CD14-positive monocyte (primary cell): ENCODE measurements around the gene PCNT. TPM values are rescaled to one million over a fixed set of nuclear protein-coding genes. Genes with fewer than 3 reads are reported as not detected.
A peak's percentile ranks its signal among the peaks of the same experiment; 100 is the strongest.

Experiments used
- DNase-seq, 3 donors: peaks; one replicate each; pipeline ENCODE4 v3.0.0-alpha.2; 2011 to 2022
- H2AFZ ChIP-seq: 2 replicates; pipeline ENCODE4 v1.6.0; 2012; ENCODE audit warnings: mild to moderate bottlenecking, low read depth, low read length, inconsistent platforms; ENCODE audit not compliant: insufficient read depth, poor library complexity, severe bottlenecking
- H3K27ac ChIP-seq, 2 donors: 1 replicate in 1 of 2; 2 replicates in 1 of 2; pipeline ENCODE4 v1.5.1; 2012 to 2013; ENCODE audit warnings: low read length in 2 of 2, control low read depth in 1 of 2, inconsistent platforms in 1 of 2, low read depth in 1 of 2, mild to moderate bottlenecking in 1 of 2
- H3K27me3 ChIP-seq, 2 donors: one replicate each; pipeline versions ENCODE4 v1.6.0 to v1.6.1; 2011 to 2013; ENCODE audit warnings: low read length in 2 of 2; ENCODE audit not compliant: control insufficient read depth in 2 of 2, insufficient read depth in 2 of 2
- H3K36me3 ChIP-seq, 2 donors: replicated peaks in 1 of 2; 1 replicate in 1 of 2; 2 replicates in 1 of 2; pipeline versions ENCODE4 v1.5.1 to v1.6.1; 2012 to 2013; ENCODE audit warnings: low read length in 2 of 2, control low read depth in 1 of 2, inconsistent platforms in 1 of 2, mild to moderate bottlenecking in 1 of 2; ENCODE audit not compliant: insufficient read depth in 2 of 2, control insufficient read depth in 1 of 2
- H3K4me1 ChIP-seq, 2 donors: 1 replicate in 1 of 2; 2 replicates in 1 of 2; pipeline versions ENCODE4 v1.5.1 to v1.6.1; 2012 to 2013; ENCODE audit warnings: low read length in 2 of 2, control low read depth in 1 of 2, inconsistent platforms in 1 of 2, mild to moderate bottlenecking in 1 of 2, moderate library complexity in 1 of 2; ENCODE audit not compliant: insufficient read depth in 2 of 2, control insufficient read depth in 1 of 2
- H3K4me2 ChIP-seq: replicated peaks from 2 replicates; pipeline ENCODE3; 2012; ENCODE audit warnings: low read length, moderate library complexity, mild to moderate bottlenecking; ENCODE audit not compliant: poor library complexity, severe bottlenecking; ENCODE audit errors: extremely low read depth
- H3K4me3 ChIP-seq, 3 experiments: fragments of 200-600 bp in 1 of 3; sonication (generic) in 1 of 3; replicated peaks in 1 of 3; 1 replicate in 2 of 3; 2 replicates in 1 of 3; pipeline ENCODE4 v1.5.1; 2011 to 2013; ENCODE audit warnings: low read length in 3 of 3, mild to moderate bottlenecking in 3 of 3, control low read depth in 2 of 3, low read depth in 2 of 3, inconsistent platforms in 1 of 3, moderate library complexity in 1 of 3
- H3K79me2 ChIP-seq: 2 replicates; pipeline ENCODE4 v1.6.0; 2012; ENCODE audit warnings: mild to moderate bottlenecking, control low read depth, inconsistent platforms, low read length, moderate library complexity; ENCODE audit not compliant: insufficient read depth
- H3K9ac ChIP-seq: 2 replicates; pipeline ENCODE4 v1.6.0; 2017; ENCODE audit warnings: low read length, mild to moderate bottlenecking; ENCODE audit not compliant: insufficient read depth, poor library complexity, severe bottlenecking
- H3K9me3 ChIP-seq, 2 donors: replicated peaks in 1 of 2; 1 replicate in 1 of 2; 2 replicates in 1 of 2; pipeline versions ENCODE4 v1.5.1 to v1.6.1; 2012 to 2013; ENCODE audit warnings: low read length in 2 of 2, control low read depth in 1 of 2; ENCODE audit not compliant: control insufficient read depth in 1 of 2, insufficient read depth in 1 of 2
- H4K20me1 ChIP-seq: 2 replicates; pipeline ENCODE4 v1.6.0; 2012; ENCODE audit warnings: mild to moderate bottlenecking, low read length, control low read depth, moderate library complexity; ENCODE audit not compliant: insufficient read depth
- H3K27ac Mint-ChIP-seq, 7 donors: one replicate each; pipeline ENCODE4 v1.8.0; 2020; ENCODE audit warnings: mild to moderate bottlenecking in 7 of 7, mixed read lengths in 7 of 7, moderate library complexity in 6 of 7, inconsistent platforms in 2 of 7
- H3K27me3 Mint-ChIP-seq, 3 donors: one replicate each; pipeline ENCODE4 v1.8.0; 2021 to 2022; ENCODE audit warnings: low read depth in 3 of 3, mild to moderate bottlenecking in 3 of 3, mixed read lengths in 3 of 3, moderate library complexity in 3 of 3, inconsistent platforms in 1 of 3
- H3K36me3 Mint-ChIP-seq, 2 donors: one replicate each; pipeline ENCODE4 v1.8.0; 2020; ENCODE audit warnings: mixed read lengths in 2 of 2, inconsistent platforms in 1 of 2, mild to moderate bottlenecking in 1 of 2
- H3K4me1 Mint-ChIP-seq: one replicate; pipeline ENCODE4 v1.8.0; 2020; ENCODE audit warnings: mild to moderate bottlenecking, mixed read lengths
- H3K4me3 Mint-ChIP-seq, 2 donors: one replicate each; pipeline ENCODE4 v1.8.0; 2020; ENCODE audit warnings: mild to moderate bottlenecking in 2 of 2, mixed read lengths in 2 of 2, moderate library complexity in 1 of 2
- H3K9me3 Mint-ChIP-seq, 7 donors: one replicate each; pipeline ENCODE4 v1.8.0; 2020 to 2022; ENCODE audit warnings: mixed read lengths in 7 of 7, mild to moderate bottlenecking in 6 of 7, moderate library complexity in 6 of 7, inconsistent platforms in 2 of 7
- CTCF ChIP-seq: fragments of 200-600 bp; IDR thresholded peaks from one replicate; pipeline ENCODE4 v1.8.0; 2022; ENCODE audit warnings: antibody characterized with exemption, mild to moderate bottlenecking
- WGBS: methylation state at CpG from one replicate; pipeline ENCODE4 v1.1.5; 2013; ENCODE audit warnings: missing lambda C conversion rate; ENCODE audit not compliant: insufficient coverage; 5-methylcytosine and 5-hydroxymethylcytosine counted together
- intact Hi-C, 2 donors: fragments of 100-400 bp; cut with micrococcal nuclease; formaldehyde crosslinking; loops; one replicate each; pipeline versions ENCODE4 v1.15.0 to v1.15.1; 2023
- polyA plus RNA-seq, 3 donors: library from polyadenylated mRNA; depleted of rRNA in 1 of 3; unstranded in 2 of 3; stranded (reverse) in 1 of 3; fragments of 300-500 nt in 2 of 3; fragments of >200 nt in 1 of 3; fragmentation: Illumina TruSeq in 2 of 3; gene quantifications; 1 replicate in 2 of 3; 2 replicates in 1 of 3; pipeline ENCODE4 v1.2.3, GENCODE V29; 2012 to 2021

The PCNT gene
- polyA plus RNA-seq, 3 donors = 4.2 to 16.3 (median 5.1) TPM

- TF ChIP-seq CTCF = no peak
- H3K27me3 Mint-ChIP-seq = peaks cover 0 to 1% (median 0%) of the 10 kb centered on the region in 3 donors
- H3K9me3 Mint-ChIP-seq = peaks cover 0 to 3% (median 0%) of the 10 kb centered on the region in 7 donors
- Histone ChIP-seq H3K27me3 (no peaks in the 10 kb centered on the region), H3K9me3 (no peaks in the 10 kb centered on the region), H3K9ac (no peak overlapping the region), H3K4me3 (no peak overlapping the region), H3K79me2 (peaks cover 32% of the 10 kb centered on the region), H3K4me2 (no peak overlapping the region), H3K4me1 (peaks cover 11 to 22% of the 10 kb centered on the region in 2 donors), H4K20me1 (peaks cover 9% of the 10 kb centered on the region), H3K27ac (no peak overlapping the region), H2AFZ (no peak overlapping the region), H3K36me3 (peaks cover 0 to 13% of the 10 kb centered on the region in 2 donors)
- peaks cover 18 to 29% of the 10 kb centered on the region in 2 donors for H3K36me3 Mint-ChIP-seq
- intact Hi-C loops = no loop called here
- H3K27ac Mint-ChIP-seq = no peak overlapping the region
- DNase-seq = no peak
- H3K4me3 Mint-ChIP-seq = no peak overlapping the region
- WGBS = 100% methylated on average over 3 of the region's 3 CpGs
- H3K4me1 Mint-ChIP-seq = peaks cover 29% of the 10 kb centered on the region
Measured at GRCh38 chr21:46469275-46469674, 145.3 kb downstream of the PCNT start.

- no peak for DNase-seq
- Histone ChIP-seq H3K27me3 (no peaks in the 10 kb centered on the region), H3K79me2 (peaks cover 29% of the 10 kb centered on the region), H3K4me3 (no peak overlapping the region), H3K36me3 (peaks cover 0 to 13% of the 10 kb centered on the region in 2 donors), H4K20me1 (peaks cover 12% of the 10 kb centered on the region), H3K4me1 (peaks cover 16 to 23% of the 10 kb centered on the region in 2 donors), H3K4me2 (no peak overlapping the region), H3K9ac (no peak overlapping the region), H2AFZ (no peak overlapping the region), H3K27ac (peak overlapping the region in 1 of 2 donors; percentile 72), H3K9me3 (no peaks in the 10 kb centered on the region)
- no peak overlapping the region for H3K27ac Mint-ChIP-seq
- peaks cover 26% of the 10 kb centered on the region for H3K4me1 Mint-ChIP-seq
- H3K4me3 Mint-ChIP-seq = no peak overlapping the region
- peaks cover 13 to 22% of the 10 kb centered on the region in 2 donors for H3K36me3 Mint-ChIP-seq
- peaks cover 0 to 2% (median 0%) of the 10 kb centered on the region in 3 donors for H3K27me3 Mint-ChIP-seq
- 20% methylated on average over 1 of the region's 1 CpG for WGBS
- no peak for TF ChIP-seq CTCF
- H3K9me3 Mint-ChIP-seq = no peaks in the 10 kb centered on the region
- intact Hi-C loops = no loop called here
Measured at GRCh38 chr21:46471514-46471913, 147.6 kb downstream of the PCNT start.
